Stimulated activated naive CD4-positive, alpha-beta T cell (primary cell): ENCODE results near the gene AP3B1.
"Not testable (repeated sequence)": the region's sequence is repeated elsewhere in the genome, so short reads cannot be mapped to it uniquely, and the experiment has no call there.

ENCODE experiments used
- DNase-seq, 6 experiments: peaks; one replicate each; lab custom pipeline; 2025; lab: John Stamatoyannopoulos, UW

AP3B1 gene

GRCh38 chr5:78066722-78067121 lies 227.8 kb downstream of the AP3B1 start:
- not testable (repeated sequence) for DNase-seq

- DNase-seq: no peak
Observed at GRCh38 chr5:78065663-78066062, 228.8 kb downstream of the AP3B1 start.

GRCh38 chr5:78064941-78065472 lies 229.5 kb downstream of the AP3B1 start:
- DNase-seq: peak in 1 of 6 experiments; percentile 2

- no peak for DNase-seq
Observed at GRCh38 chr5:78063495-78063894, 231.0 kb downstream of the AP3B1 start.

GRCh38 chr5:78062645-78063044 lies 231.9 kb downstream of the AP3B1 start:
- DNase-seq: no peak

- DNase-seq: no peak
Observed at GRCh38 chr5:78060421-78060820, 234.1 kb downstream of the AP3B1 start.

GRCh38 chr5:78058625-78059024 lies 235.9 kb downstream of the AP3B1 start:
- no peak for DNase-seq

GRCh38 chr5:78056901-78057514 lies 237.5 kb downstream of the AP3B1 start:
- no peak for DNase-seq

- DNase-seq: no peak
Observed at GRCh38 chr5:78056053-78056452, 238.4 kb downstream of the AP3B1 start.

- no peak for DNase-seq
Observed at GRCh38 chr5:78050888-78051287, 243.6 kb downstream of the AP3B1 start.

- DNase-seq: not testable (repeated sequence)
Observed at GRCh38 chr5:78046823-78047222, 247.7 kb downstream of the AP3B1 start.

- DNase-seq: no peak
Observed at GRCh38 chr5:78046006-78046405, 248.5 kb downstream of the AP3B1 start.

- no peak for DNase-seq
Observed at GRCh38 chr5:78041805-78042204, 252.7 kb downstream of the AP3B1 start.

- no peak for DNase-seq
Observed at GRCh38 chr5:78025540-78025939, 269.0 kb downstream of the AP3B1 start.

GRCh38 chr5:78019744-78020143 lies 274.8 kb downstream of the AP3B1 start:
- DNase-seq: no peak

- no peak for DNase-seq
Observed at GRCh38 chr5:78016863-78017529, 277.5 kb downstream of the AP3B1 start.

GRCh38 chr5:78009937-78010527 lies 284.5 kb downstream of the AP3B1 start:
- DNase-seq: no peak

- DNase-seq: no peak
Observed at GRCh38 chr5:78008356-78008967, 286.0 kb downstream of the AP3B1 start.

GRCh38 chr5:78007233-78007632 lies 287.3 kb downstream of the AP3B1 start:
- no peak for DNase-seq

GRCh38 chr5:78006449-78006848 lies 288.0 kb downstream of the AP3B1 start:
- no peak for DNase-seq

- DNase-seq: no peak
Observed at GRCh38 chr5:78005021-78005785, 289.3 kb downstream of the AP3B1 start.

- no peak for DNase-seq
Observed at GRCh38 chr5:78004559-78004958, 289.9 kb downstream of the AP3B1 start.
